Measurements from ENCODE around the gene PRSS57.

The PRSS57 gene

GRCh38 chr19:738509-739128, 43.4 kb upstream of the PRSS57 start:
- no peaks in the 10 kb centered on the region for H3K36me3 ChIP-seq (ENCODE audit: control insufficient read depth, low read length)
- H3K79me2 ChIP-seq (ENCODE audit: control insufficient read depth, low read length), result no peaks in the 10 kb centered on the region
- no peaks in the 10 kb centered on the region for H3K27me3 ChIP-seq (ENCODE audit: control insufficient read depth, low read length)
- no peak overlapping the region for H3K4me2 ChIP-seq (ENCODE audit: low read length)
- H3F3A ChIP-seq (ENCODE audit: control insufficient read depth, insufficient read depth), result no peaks in the 10 kb centered on the region
- H3K9me3 ChIP-seq (ENCODE audit: control insufficient read depth, insufficient read depth, low read length), result no peaks in the 10 kb centered on the region
- no peaks in the 10 kb centered on the region for H3K9me2 ChIP-seq (replicated peaks; ENCODE audit: control insufficient read depth, low read length)
- H4K20me1 ChIP-seq (ENCODE audit: control insufficient read depth, insufficient read depth, low read depth, low read length), result no peaks in the 10 kb centered on the region
- no peak overlapping the region for H3K4me3 ChIP-seq (ENCODE audit: low read length)
- H3K4me1 ChIP-seq (ENCODE audit: control insufficient read depth, low read length), result no peaks in the 10 kb centered on the region; the same call in 1 of the 2 replicates
- H3K27ac ChIP-seq (ENCODE audit: low read depth, low read length), result no peak overlapping the region
- TF ChIP-seq EZH2phosphoT487 (IDR thresholded peaks at IDR 0.05; ENCODE audit: borderline replicate concordance, low read length) (no peak), CTCF (IDR thresholded peaks at IDR 0.05; ENCODE audit: low read depth, low read length, poor library complexity, severe bottlenecking) (no peak)

GRCh38 chr19:737591-738093, 42.4 kb upstream of the PRSS57 start:
- Histone ChIP-seq H3K4me3 (ENCODE audit: low read length) (no peak overlapping the region), H4K20me1 (ENCODE audit: control insufficient read depth, insufficient read depth, low read depth, low read length) (no peaks in the 10 kb centered on the region), H3K27ac (ENCODE audit: low read depth, low read length) (no peak overlapping the region), H3F3A (ENCODE audit: control insufficient read depth, insufficient read depth) (no peaks in the 10 kb centered on the region), H3K4me2 (ENCODE audit: low read length) (no peak overlapping the region), H3K4me1 (ENCODE audit: control insufficient read depth, low read length) (no peaks in the 10 kb centered on the region), H3K79me2 (ENCODE audit: control insufficient read depth, low read length) (no peaks in the 10 kb centered on the region), H3K9me2 (replicated peaks; ENCODE audit: control insufficient read depth, low read length) (no peaks in the 10 kb centered on the region), H3K27me3 (ENCODE audit: control insufficient read depth, low read length) (no peaks in the 10 kb centered on the region), H3K36me3 (ENCODE audit: control insufficient read depth, low read length) (no peaks in the 10 kb centered on the region), H3K9me3 (ENCODE audit: control insufficient read depth, insufficient read depth, low read length) (no peaks in the 10 kb centered on the region)
- TF ChIP-seq CTCF (IDR thresholded peaks at IDR 0.05; ENCODE audit: low read depth, low read length, poor library complexity, severe bottlenecking) (peak; percentile 76), EZH2phosphoT487 (IDR thresholded peaks at IDR 0.05; ENCODE audit: borderline replicate concordance, low read length) (no peak)

GRCh38 chr19:736125-736524, 40.9 kb upstream of the PRSS57 start:
- TF ChIP-seq CTCF (IDR thresholded peaks at IDR 0.05; ENCODE audit: low read depth, low read length, poor library complexity, severe bottlenecking), result no peak
- TF ChIP-seq EZH2phosphoT487 (IDR thresholded peaks at IDR 0.05; ENCODE audit: borderline replicate concordance, low read length), result no peak
- no peak overlapping the region for H3K27ac ChIP-seq (ENCODE audit: low read depth, low read length)
- H3K4me1 ChIP-seq (ENCODE audit: control insufficient read depth, low read length), result no peaks in the 10 kb centered on the region

More at GRCh38 chr19:736125-736524, 40.9 kb upstream of the PRSS57 start:
- Histone ChIP-seq H3K27me3 (ENCODE audit: control insufficient read depth, low read length) (no peaks in the 10 kb centered on the region), H3K9me3 (ENCODE audit: control insufficient read depth, insufficient read depth, low read length) (no peaks in the 10 kb centered on the region), H3K4me2 (ENCODE audit: low read length) (no peak overlapping the region), H3K4me3 (ENCODE audit: low read length) (no peak overlapping the region), H3K36me3 (ENCODE audit: control insufficient read depth, low read length) (no peaks in the 10 kb centered on the region), H3F3A (ENCODE audit: control insufficient read depth, insufficient read depth) (no peaks in the 10 kb centered on the region), H4K20me1 (ENCODE audit: control insufficient read depth, insufficient read depth, low read depth, low read length) (no peaks in the 10 kb centered on the region), H3K79me2 (ENCODE audit: control insufficient read depth, low read length) (no peaks in the 10 kb centered on the region), H3K9me2 (replicated peaks; ENCODE audit: control insufficient read depth, low read length) (no peaks in the 10 kb centered on the region)
